HG03558 (cell line): ENCODE data around the gene ERG.

ENCODE experiments used
- ATAC-seq: cut with Tn5 transposase; IDR thresholded peaks from one replicate; pipeline ENCODE4 v1.9.1; 2021; ENCODE audit warnings: moderate number of reproducible peaks; ENCODE audit not compliant: unreplicated experiment; ENCODE audit errors: extremely low read depth

Gene ERG

GRCh38 chr21:38440746-38441145 is 57.5 kb downstream of the ERG start:
- no peak for ATAC-seq

- ATAC-seq, result no peak
Observed at GRCh38 chr21:38439957-38440356, 58.3 kb downstream of the ERG start.

GRCh38 chr21:38439426-38439825 is 58.9 kb downstream of the ERG start:
- no peak for ATAC-seq

GRCh38 chr21:38438462-38438893 is 59.8 kb downstream of the ERG start:
- ATAC-seq, result no peak

- no peak for ATAC-seq
Observed at GRCh38 chr21:38436341-38436740, 61.9 kb downstream of the ERG start.

- no peak for ATAC-seq
Observed at GRCh38 chr21:38434913-38435533, 63.3 kb downstream of the ERG start.

- ATAC-seq, result no peak
Observed at GRCh38 chr21:38433471-38433870, 64.8 kb downstream of the ERG start.

- ATAC-seq, result no peak
Observed at GRCh38 chr21:38430401-38430984, 67.8 kb downstream of the ERG start.

- ATAC-seq, result no peak
Observed at GRCh38 chr21:38429011-38429410, 69.3 kb downstream of the ERG start.

- ATAC-seq, result no peak
Observed at GRCh38 chr21:38428211-38428610, 70.1 kb downstream of the ERG start.

GRCh38 chr21:38424305-38425019 is 73.8 kb downstream of the ERG start:
- no peak for ATAC-seq

GRCh38 chr21:38422082-38422481 is 76.2 kb downstream of the ERG start:
- no peak for ATAC-seq

GRCh38 chr21:38420140-38420539 is 78.1 kb downstream of the ERG start:
- ATAC-seq, result no peak

- no peak for ATAC-seq
Observed at GRCh38 chr21:38417726-38418125, 80.6 kb downstream of the ERG start.

GRCh38 chr21:38416791-38417190 is 81.5 kb downstream of the ERG start:
- ATAC-seq, result no peak

- no peak for ATAC-seq
Observed at GRCh38 chr21:38413958-38414548, 84.2 kb downstream of the ERG start.

- ATAC-seq, result no peak
Observed at GRCh38 chr21:38410466-38410865, 87.8 kb downstream of the ERG start.

GRCh38 chr21:38409907-38410306 is 88.4 kb downstream of the ERG start:
- ATAC-seq, result no peak

- no peak for ATAC-seq
Observed at GRCh38 chr21:38404177-38404576, 94.1 kb downstream of the ERG start.

- no peak for ATAC-seq
Observed at GRCh38 chr21:38402795-38403194, 95.5 kb downstream of the ERG start.

GRCh38 chr21:38402291-38402690 is 96.0 kb downstream of the ERG start:
- ATAC-seq, result no peak
